ENCODE results near the gene PVALB. TPM values are rescaled to one million over a fixed set of nuclear protein-coding genes. Genes with fewer than 3 reads are reported as not detected.

PVALB gene
- total and polyA plus RNA-seq, 9 donors, result 2.9 to 22.2 (median 11.2) TPM

DNA sequence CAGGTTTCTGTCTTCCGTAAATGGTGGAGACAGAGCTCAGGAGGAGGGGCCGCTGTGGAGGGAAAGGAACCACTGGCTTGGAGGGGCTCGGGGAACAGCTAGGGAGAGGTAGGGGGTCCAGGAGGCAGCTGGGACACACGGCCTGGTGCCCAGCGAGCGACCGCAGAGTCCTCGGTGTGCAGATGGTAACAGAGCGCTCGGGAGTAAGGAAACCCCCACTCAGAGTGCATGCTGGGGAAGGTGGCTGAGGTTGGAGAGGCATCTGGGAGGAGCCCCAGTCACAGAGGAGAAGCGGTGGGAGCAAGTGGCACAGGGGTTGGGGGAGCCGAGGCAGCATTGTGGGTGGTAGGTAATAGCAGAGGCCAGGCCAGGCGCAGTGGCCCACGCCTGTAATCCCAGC is 33.2 kb upstream of the PVALB start:
- WGBS (ENCODE audit: insufficient coverage), result 45% methylated on average over 12 of the region's 14 CpGs
- no peak for DNase-seq
- Histone ChIP-seq H3K4me1 (ENCODE audit: control insufficient read depth, insufficient read depth, low read length) (peaks cover 8% of the 10 kb centered on the region), H3K27me3 (ENCODE audit: control insufficient read depth, insufficient read depth, low read length) (peaks cover 22% of the 10 kb centered on the region), H3K9me3 (replicated peaks; ENCODE audit: control insufficient read depth, low read depth, low read length) (peaks cover 2% of the 10 kb centered on the region), H3K27ac (ENCODE audit: low read length) (no peak overlapping the region), H3K36me3 (ENCODE audit: control insufficient read depth, insufficient read depth, low read length) (no peaks in the 10 kb centered on the region), H3K4me3 (ENCODE audit: low read length) (no peak overlapping the region)

DNA sequence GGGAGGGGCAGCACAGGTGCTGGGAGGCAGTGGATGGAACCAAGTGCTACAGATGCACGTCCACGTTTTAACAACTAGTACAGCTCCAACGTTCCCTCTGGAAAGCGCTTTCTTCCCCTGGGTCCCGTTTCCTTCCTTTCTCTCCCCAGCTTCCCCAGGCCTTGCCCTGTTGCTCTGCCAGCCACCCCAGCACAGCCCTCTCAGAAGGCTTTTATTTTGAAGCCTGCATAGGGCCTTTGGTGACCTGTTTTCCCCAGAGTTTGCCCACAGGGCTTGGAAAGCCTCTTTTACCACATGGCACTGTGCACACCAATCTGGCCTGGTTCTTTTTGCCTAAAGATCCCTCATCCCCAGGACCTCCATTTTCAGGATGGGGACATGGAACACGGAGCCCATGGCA is 30.1 kb upstream of the PVALB start:
- DNase-seq, result no peak
- WGBS (ENCODE audit: insufficient coverage), result 28% methylated on average over 6 of the region's 6 CpGs
- Histone ChIP-seq H3K27me3 (ENCODE audit: control insufficient read depth, insufficient read depth, low read length) (peaks cover 24% of the 10 kb centered on the region), H3K4me3 (ENCODE audit: low read length) (no peak overlapping the region), H3K27ac (ENCODE audit: low read length) (no peak overlapping the region), H3K9me3 (replicated peaks; ENCODE audit: control insufficient read depth, low read depth, low read length) (no peaks in the 10 kb centered on the region), H3K36me3 (ENCODE audit: control insufficient read depth, insufficient read depth, low read length) (no peaks in the 10 kb centered on the region), H3K4me1 (ENCODE audit: control insufficient read depth, insufficient read depth, low read length) (no peaks in the 10 kb centered on the region)

DNA sequence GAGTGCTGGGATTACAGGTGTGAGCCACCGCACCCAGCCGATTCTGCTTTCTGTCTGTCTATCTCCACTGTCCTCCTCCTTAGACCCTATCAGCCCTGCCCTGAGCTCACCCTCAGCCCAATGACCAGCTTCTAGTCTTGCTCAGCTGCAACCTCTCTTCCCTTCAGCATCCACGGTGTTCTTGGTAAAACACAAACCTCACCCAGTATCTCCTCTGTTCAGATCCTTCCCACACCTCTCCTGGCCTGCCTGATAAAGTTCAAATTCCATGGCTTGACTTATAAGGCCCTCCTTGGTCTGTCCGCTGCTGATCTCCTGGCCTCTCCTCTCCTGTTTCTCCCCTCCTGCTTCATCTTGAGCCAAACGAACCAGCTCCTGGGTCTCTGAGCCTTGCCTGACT is 29.4 kb upstream of the PVALB start:
- no peaks in the 10 kb centered on the region for H3K4me1 ChIP-seq (ENCODE audit: control insufficient read depth, insufficient read depth, low read length)

DNA sequence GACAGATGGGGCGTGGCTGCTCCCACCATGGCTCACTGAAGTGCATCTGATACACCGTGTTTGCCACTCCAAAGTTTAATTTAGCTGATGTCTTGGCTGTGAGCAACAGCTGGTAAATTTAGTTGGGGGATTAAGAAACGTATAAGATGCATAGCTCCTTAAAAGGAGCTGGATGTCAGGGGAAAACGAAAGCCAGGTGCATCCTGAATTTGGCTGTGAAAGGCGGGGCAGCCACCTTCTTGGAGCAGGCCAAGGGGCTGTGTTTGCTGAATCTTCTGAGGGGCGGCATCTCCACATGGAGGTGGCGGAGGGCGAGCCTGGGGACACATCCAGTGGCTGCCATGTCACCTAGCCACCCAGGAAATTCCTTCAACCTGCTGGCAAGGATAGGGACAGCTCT is 23.3 kb upstream of the PVALB start:
- Histone ChIP-seq H3K27ac (ENCODE audit: low read length) (no peak overlapping the region), H3K4me3 (ENCODE audit: low read length) (no peak overlapping the region), H3K36me3 (ENCODE audit: control insufficient read depth, insufficient read depth, low read length) (no peaks in the 10 kb centered on the region), H3K4me1 (ENCODE audit: control insufficient read depth, insufficient read depth, low read length) (peaks cover 3% of the 10 kb centered on the region), H3K9me3 (replicated peaks; ENCODE audit: control insufficient read depth, low read depth, low read length) (no peaks in the 10 kb centered on the region), H3K27me3 (ENCODE audit: control insufficient read depth, insufficient read depth, low read length) (peaks cover 5% of the 10 kb centered on the region)
- no peak for DNase-seq
- 51% methylated on average over 7 of the region's 8 CpGs for WGBS (ENCODE audit: insufficient coverage)

More for the DNA sequence above, 29.4 kb upstream of the PVALB start:
- no peak overlapping the region for H3K27ac ChIP-seq (ENCODE audit: low read length)
- peaks cover 22% of the 10 kb centered on the region for H3K27me3 ChIP-seq (ENCODE audit: control insufficient read depth, insufficient read depth, low read length)
- no peak overlapping the region for H3K4me3 ChIP-seq (ENCODE audit: low read length)
- no peaks in the 10 kb centered on the region for H3K9me3 ChIP-seq (replicated peaks; ENCODE audit: control insufficient read depth, low read depth, low read length)
- DNase-seq, result no peak
- H3K36me3 ChIP-seq (ENCODE audit: control insufficient read depth, insufficient read depth, low read length), result no peaks in the 10 kb centered on the region
- 70% methylated on average over 5 of the region's 5 CpGs for WGBS (ENCODE audit: insufficient coverage)

DNA sequence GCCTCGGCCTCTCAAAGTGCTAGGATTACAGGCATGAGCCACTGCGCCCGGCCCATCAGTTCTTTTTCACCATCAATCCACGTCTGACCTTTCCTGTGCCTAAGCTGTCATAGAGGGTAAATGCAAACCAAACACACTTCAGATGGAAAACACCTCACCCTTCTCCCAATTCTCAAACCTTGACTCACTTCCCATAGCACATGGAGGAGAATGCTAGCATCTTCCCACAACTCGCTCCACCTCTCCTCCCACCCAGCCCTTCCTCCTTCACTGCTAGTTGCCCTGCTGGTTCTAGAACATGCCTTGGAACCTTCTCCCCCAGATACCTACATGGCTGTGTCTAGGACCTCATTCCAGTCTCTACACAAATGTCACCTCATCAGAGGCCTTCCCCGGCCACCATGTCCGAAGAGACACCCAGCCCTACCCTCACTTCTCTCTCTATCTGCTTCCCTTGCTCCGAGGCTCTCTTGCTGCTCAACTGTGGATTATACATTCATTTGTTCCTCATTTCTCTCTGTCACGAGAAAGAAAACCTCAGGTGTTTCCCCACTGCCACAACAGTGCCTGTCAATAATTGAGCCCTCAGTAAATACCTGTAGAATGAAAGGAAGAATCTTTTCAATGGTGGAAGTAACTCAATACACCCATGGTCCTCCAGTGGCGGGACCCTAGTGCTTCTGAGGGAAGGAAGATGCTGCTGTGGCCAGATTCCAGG is 22.7 kb upstream of the PVALB start:
- no peaks in the 10 kb centered on the region for H3K36me3 ChIP-seq (ENCODE audit: control insufficient read depth, insufficient read depth, low read length)
- 74% methylated on average over 7 of the region's 10 CpGs for WGBS (ENCODE audit: insufficient coverage)
- H3K27ac ChIP-seq (ENCODE audit: low read length), result no peak overlapping the region
- H3K27me3 ChIP-seq (ENCODE audit: control insufficient read depth, insufficient read depth, low read length), result peaks cover 5% of the 10 kb centered on the region
- H3K4me1 ChIP-seq (ENCODE audit: control insufficient read depth, insufficient read depth, low read length), result peaks cover 3% of the 10 kb centered on the region
- H3K4me3 ChIP-seq (ENCODE audit: low read length), result no peak overlapping the region
- no peaks in the 10 kb centered on the region for H3K9me3 ChIP-seq (replicated peaks; ENCODE audit: control insufficient read depth, low read depth, low read length)
- DNase-seq, result no peak

DNA sequence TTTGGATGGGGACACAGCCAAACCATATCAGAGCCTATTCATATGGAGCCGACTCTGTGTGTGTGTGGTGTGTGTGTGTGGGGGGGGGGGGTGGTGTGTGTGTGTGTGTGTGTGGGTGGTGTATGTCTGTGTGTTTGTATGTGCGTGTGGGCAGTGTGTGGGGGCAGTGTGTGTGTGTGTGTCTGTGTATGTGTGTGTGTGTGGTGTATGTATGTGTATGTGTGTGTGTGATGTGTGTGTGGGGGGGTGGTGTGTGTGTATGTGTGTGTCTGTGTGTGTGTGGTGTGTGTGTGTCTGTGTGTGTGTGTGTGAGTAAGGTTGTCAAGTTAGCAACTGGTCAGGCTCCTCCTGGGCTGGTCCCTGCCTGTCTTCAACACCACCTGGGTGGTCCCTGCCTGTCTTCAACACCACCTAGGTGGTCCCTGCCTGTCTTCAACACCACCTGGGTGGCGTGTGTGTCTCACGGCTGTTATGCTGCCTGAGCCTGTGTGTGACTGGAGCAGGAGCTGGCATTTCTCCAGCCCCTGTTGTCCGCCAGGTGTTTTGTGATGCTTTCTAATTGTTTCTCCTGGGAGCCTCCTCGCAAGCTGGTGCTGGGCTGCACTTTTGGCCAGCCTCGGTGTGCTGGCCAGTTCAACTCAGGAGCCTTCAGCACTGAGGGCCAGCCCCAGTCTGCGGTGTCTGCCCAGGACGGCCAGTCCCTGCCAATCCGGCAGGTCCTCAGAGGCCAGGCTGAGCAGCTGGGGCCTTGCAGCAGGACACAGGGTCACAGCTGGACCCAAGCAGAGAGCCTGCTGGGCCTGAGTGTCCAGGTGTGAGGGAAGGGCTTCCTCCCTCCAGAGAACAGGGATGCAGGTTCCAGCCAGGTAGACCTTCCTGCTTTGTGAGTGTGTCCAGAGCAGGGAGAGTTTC is 21.5 kb upstream of the PVALB start:
- no peaks in the 10 kb centered on the region for H3K36me3 ChIP-seq (ENCODE audit: control insufficient read depth, insufficient read depth, low read length)
- peaks cover 3% of the 10 kb centered on the region for H3K27me3 ChIP-seq (ENCODE audit: control insufficient read depth, insufficient read depth, low read length)
- H3K4me1 ChIP-seq (ENCODE audit: control insufficient read depth, insufficient read depth, low read length), result peaks cover 3% of the 10 kb centered on the region
- H3K4me3 ChIP-seq (ENCODE audit: low read length), result no peak overlapping the region
- no peak overlapping the region for H3K27ac ChIP-seq (ENCODE audit: low read length)
- WGBS (ENCODE audit: insufficient coverage), result 54% methylated on average over 9 of the region's 10 CpGs
- no peak for DNase-seq
- no peaks in the 10 kb centered on the region for H3K9me3 ChIP-seq (replicated peaks; ENCODE audit: control insufficient read depth, low read depth, low read length)

DNA sequence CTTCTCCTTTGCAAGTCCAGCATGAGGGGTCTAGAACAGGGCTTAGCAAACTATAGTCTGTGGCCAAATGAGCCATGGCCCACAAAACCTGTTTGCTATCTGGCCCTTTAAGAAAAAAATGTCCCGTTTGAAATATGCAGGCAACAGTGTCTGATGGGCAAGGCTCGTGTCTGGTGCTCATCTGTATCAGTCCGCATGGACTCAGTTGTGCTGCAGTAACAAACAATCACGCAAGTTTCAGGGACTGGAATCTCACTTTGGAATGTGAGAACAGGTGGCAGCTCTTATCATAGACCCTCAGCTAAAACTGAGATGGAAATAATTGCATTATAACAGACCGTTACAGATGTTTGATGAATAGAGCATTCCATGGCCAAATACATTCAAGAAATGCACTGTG is 19.1 kb upstream of the PVALB start:
- Histone ChIP-seq H3K4me3 (ENCODE audit: low read length) (no peak overlapping the region), H3K27me3 (ENCODE audit: control insufficient read depth, insufficient read depth, low read length) (peaks cover 5% of the 10 kb centered on the region), H3K36me3 (ENCODE audit: control insufficient read depth, insufficient read depth, low read length) (no peaks in the 10 kb centered on the region), H3K4me1 (ENCODE audit: control insufficient read depth, insufficient read depth, low read length) (peaks cover 3% of the 10 kb centered on the region), H3K27ac (ENCODE audit: low read length) (no peak overlapping the region), H3K9me3 (replicated peaks; ENCODE audit: control insufficient read depth, low read depth, low read length) (no peaks in the 10 kb centered on the region)
- DNase-seq, result no peak
- WGBS (ENCODE audit: insufficient coverage), result 32% methylated on average over 2 of the region's 5 CpGs

DNA sequence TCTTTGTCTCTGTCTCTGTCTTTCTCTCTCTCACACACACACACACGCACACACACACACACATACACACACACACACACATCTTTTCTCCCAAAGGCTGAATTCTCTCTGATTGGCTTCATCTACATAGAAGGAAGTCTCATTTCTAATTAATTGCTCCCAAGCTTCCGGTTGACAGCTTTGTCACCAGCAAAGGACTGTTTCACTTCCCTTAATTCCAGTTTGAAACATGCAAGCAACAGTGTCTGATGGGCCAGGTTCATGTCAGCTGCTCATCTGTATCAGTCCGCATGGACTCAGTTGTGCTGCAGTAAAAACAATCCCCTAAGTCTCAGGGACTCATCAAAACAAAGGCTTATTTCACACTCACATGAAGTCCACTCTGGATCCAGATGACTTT is 16.2 kb upstream of the PVALB start:
- H3K9me3 ChIP-seq (replicated peaks; ENCODE audit: control insufficient read depth, low read depth, low read length), result no peaks in the 10 kb centered on the region
- H3K36me3 ChIP-seq (ENCODE audit: control insufficient read depth, insufficient read depth, low read length), result no peaks in the 10 kb centered on the region
- H3K4me3 ChIP-seq (ENCODE audit: low read length), result no peak overlapping the region
- no peak overlapping the region for H3K27ac ChIP-seq (ENCODE audit: low read length)
- no peaks in the 10 kb centered on the region for H3K4me1 ChIP-seq (ENCODE audit: control insufficient read depth, insufficient read depth, low read length)
- peaks cover 5% of the 10 kb centered on the region for H3K27me3 ChIP-seq (ENCODE audit: control insufficient read depth, insufficient read depth, low read length)
- 62% methylated on average over 3 of the region's 3 CpGs for WGBS (ENCODE audit: insufficient coverage)
- DNase-seq, result no peak

DNA sequence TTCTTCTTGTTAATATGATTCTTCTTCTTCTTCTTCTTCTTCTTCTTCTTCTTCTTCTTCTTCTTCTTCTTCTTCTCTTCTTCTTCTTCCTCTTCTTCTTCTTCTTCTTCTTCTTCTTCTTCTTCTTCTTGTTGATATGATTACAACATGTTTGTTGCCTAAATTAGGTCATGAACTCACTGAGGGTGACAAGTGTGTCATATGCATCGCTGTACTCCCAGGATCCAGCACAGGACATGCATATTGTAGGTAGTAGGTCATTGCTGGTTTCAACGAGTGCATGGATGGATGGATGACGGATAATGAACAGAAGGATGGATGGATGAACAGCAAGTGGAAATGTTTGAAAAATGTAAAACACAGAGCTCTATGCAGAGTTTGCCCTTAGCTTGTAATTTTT is 14.9 kb upstream of the PVALB start:
- 85% methylated on average over 3 of the region's 3 CpGs for WGBS (ENCODE audit: insufficient coverage)
- peaks cover 10% of the 10 kb centered on the region for H3K27me3 ChIP-seq (ENCODE audit: control insufficient read depth, insufficient read depth, low read length)
- no peak overlapping the region for H3K27ac ChIP-seq (ENCODE audit: low read length)
- no peaks in the 10 kb centered on the region for H3K9me3 ChIP-seq (replicated peaks; ENCODE audit: control insufficient read depth, low read depth, low read length)
- no peaks in the 10 kb centered on the region for H3K36me3 ChIP-seq (ENCODE audit: control insufficient read depth, insufficient read depth, low read length)
- no peak overlapping the region for H3K4me3 ChIP-seq (ENCODE audit: low read length)
- no peaks in the 10 kb centered on the region for H3K4me1 ChIP-seq (ENCODE audit: control insufficient read depth, insufficient read depth, low read length)
- no peak for DNase-seq

DNA sequence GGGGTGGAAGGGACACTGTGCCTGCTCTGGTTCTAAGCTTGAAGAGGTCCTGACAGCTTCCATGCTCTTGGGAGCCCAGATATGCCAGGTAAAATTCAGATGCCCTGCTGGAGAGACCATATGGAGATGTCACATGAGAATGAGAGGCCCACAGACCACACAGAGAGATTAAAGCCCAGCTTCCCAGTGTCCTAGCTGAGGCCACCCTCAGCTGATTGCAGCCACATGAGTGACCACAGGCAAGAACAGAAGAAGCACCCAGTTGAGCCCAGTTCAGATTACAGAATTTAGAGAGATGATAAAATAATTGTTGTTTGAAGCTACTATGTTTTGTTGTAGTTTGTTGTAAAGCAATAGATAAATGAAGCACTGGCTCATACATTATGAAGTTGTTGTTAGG is 14.4 kb upstream of the PVALB start:
- no peak overlapping the region for H3K4me3 ChIP-seq (ENCODE audit: low read length)
- peaks cover 10% of the 10 kb centered on the region for H3K27me3 ChIP-seq (ENCODE audit: control insufficient read depth, insufficient read depth, low read length)
- H3K27ac ChIP-seq (ENCODE audit: low read length), result no peak overlapping the region
- H3K36me3 ChIP-seq (ENCODE audit: control insufficient read depth, insufficient read depth, low read length), result no peaks in the 10 kb centered on the region
- no peaks in the 10 kb centered on the region for H3K4me1 ChIP-seq (ENCODE audit: control insufficient read depth, insufficient read depth, low read length)
- DNase-seq, result no peak
- H3K9me3 ChIP-seq (replicated peaks; ENCODE audit: control insufficient read depth, low read depth, low read length), result no peaks in the 10 kb centered on the region
